HG03060 (cell line): ENCODE data around the gene CHN2.

Experiments used
- ATAC-seq: cut with Tn5 transposase; IDR thresholded peaks from one replicate; pipeline ENCODE4 v1.9.1; 2021; ENCODE audit warnings: low read depth, moderate number of reproducible peaks; ENCODE audit not compliant: unreplicated experiment

Gene CHN2

DNA sequence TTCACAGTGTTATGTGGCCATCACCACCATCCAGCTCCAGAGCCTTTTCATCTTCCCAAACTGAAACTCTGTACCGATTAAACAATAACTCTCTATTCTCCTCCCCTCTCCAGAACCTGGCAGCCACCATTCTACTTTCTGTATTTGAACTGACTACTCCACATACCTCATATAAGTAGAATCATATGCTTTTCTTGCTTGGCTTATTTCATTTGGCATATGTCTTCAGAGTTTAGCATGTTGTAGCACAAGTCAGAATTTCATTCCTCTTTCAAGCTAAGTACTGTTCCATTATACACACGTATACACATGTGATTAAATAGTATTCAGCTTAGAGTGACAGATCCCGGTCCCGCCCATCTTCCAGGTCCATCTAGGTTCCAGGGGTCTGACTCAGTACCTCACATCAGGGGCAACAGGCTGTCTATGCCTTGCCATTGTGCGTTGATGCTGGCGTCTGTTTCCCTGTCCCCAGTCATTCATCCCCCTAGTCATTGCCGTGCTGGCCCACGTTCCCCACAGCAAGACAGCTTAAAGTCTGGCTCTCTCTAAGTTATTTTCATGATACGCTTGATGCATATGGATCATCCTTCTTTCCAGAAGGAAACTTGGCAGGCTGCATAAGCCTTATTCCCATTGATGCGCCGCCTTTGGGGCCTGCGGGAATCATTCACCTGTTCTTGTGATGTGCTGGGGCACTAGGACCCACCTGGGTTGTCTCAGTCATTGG is 108.3 kb downstream of the CHN2 start:
- no peak for ATAC-seq

DNA sequence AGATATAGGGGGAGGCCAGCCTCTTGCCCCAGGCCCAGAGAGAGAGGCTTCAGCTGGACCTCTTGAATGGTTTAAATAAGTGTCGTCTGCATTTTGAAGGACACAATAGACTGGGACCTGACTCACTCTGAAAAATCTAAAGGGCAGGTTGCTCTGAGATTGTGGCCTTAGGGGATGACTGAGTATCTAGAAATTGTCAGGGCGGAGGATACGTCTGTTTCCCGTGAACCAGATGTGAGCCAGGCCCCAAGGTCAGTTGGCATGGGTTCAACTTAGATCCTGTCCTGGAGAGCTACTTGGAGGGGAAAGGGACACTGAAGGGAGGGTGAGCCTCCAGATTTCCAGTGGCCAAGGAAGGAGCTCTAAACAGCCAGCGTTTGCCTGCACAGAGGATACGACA is 110.2 kb downstream of the CHN2 start:
- ATAC-seq = no peak

GRCh38 chr7:29306319-29306991 is 111.9 kb downstream of the CHN2 start:
- no peak for ATAC-seq

- ATAC-seq = no peak
Measured at GRCh38 chr7:29308424-29308823, 113.8 kb downstream of the CHN2 start.

DNA sequence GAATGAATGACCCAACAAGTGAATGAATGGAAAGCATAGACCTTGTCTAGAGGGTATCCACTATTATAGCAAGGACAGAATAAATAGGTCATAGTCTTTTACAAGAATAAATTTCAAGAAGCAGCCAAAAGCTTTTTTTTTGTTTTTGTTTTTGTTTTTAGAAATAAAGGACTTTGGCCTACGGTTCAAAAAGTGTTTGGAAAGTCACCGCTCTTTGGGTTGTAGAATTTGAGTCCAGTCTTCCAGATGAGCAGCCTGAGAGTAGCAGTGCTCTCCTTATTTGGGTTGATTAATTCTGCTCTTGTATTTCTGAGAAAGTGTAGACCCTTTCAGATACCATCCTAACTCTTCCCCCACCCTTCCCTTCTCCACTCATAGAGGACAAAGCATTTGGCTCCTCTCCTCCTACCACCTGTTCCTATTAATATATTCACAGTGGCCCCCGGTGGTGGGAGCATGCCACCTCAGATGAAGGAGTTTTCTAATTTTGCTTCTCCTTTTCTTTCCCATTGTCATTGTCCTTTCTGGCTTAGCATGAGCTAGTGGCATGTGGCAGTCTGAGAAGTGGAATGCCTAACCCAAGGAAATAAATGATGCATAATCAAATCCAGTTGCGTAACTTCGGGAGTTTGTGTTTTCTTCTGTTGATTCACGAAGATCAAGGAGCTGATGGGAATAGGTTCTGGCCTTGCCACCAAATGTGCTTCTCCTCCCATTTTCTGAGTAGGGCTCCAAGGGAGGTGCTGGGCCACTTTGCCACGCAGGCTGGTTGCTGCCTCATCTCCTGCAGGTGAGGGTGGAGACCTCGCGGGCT is 114.7 kb downstream of the CHN2 start:
- ATAC-seq = no peak

DNA sequence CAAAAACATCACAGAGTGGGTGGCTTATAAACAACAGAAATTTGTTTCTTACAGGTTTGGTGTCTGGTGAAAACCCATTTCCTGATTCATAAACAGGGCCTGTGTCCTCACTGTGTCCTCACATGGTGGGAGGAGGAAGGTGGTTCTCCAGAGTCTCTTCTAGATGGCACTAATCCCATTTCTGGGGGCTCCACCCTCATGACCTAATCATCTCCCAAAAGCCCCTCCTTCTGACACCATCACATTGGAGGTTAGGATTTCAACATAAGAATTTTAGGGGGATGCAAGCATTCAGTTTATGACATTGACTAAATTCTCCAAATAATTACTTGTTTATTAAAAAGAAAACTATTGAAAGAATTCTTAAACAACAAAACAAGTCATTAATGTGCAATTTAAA is 116.0 kb downstream of the CHN2 start:
- no peak for ATAC-seq

DNA sequence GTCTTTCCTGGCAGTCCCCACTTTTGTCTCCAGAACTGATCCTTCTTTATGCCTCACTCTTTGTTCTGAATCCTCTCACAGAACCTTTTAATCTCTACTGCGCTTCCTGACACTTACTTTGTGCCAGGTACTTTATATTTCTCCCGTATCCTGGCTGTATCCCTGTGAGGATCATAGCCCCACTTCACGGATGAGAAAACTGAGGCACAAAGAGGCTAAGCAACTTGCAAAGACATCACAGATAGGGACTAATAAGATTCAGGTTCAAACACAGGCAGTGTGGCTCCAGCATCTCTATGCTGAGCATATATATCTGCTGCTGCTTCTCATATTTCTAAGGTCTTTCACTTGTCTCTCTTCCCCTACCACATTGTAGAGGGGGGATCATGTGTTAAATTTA is 116.7 kb downstream of the CHN2 start:
- no peak for ATAC-seq

GRCh38 chr7:29314148-29314547 is 119.6 kb downstream of the CHN2 start:
- ATAC-seq = no peak

DNA sequence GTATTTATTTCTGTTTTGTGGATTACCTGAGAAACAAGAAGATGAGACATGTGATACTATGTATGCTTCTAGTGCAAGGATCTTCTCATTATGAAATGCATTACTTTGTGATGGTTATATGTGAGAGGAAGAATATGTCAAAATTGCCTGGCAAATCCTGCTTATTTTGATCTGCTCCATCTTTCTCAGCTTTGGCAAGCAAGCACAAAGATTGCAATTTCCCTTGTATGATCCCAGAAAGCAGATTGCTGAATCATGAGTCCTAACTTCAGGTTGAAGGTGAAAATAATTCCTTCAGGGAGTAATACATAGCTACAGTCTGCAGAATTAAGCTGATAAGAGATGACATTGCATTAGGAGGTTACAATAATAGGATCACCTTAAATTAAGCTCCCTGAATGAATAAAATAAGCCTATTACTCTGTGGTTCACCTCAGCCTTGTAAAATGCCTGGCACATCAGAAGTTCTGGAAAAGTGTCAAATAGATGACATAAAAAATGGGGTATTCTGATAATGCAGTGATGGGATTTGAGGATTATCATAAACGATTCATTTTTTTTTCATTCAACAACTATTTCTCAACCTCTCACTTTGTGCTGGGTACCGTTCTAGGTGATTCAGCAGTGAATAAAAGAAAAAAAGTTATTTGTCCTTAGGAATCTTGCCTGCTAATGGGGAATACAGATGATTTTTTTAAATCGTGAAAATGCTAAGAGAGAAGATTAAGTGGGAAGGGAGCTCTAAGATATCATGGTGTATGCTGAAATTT is 120.7 kb downstream of the CHN2 start:
- no peak for ATAC-seq

GRCh38 chr7:29315892-29316270 is 121.3 kb downstream of the CHN2 start:
- ATAC-seq = no peak

- ATAC-seq = no peak
Measured at GRCh38 chr7:29316926-29317325, 122.4 kb downstream of the CHN2 start.

GRCh38 chr7:29318853-29319718 is 124.5 kb downstream of the CHN2 start:
- ATAC-seq = no peak

- ATAC-seq = peak; percentile 52
Measured at GRCh38 chr7:29319719-29320521, 125.3 kb downstream of the CHN2 start.

- no peak for ATAC-seq
Measured at GRCh38 chr7:29320577-29320976, 126.0 kb downstream of the CHN2 start.

- no peak for ATAC-seq
Measured at GRCh38 chr7:29322023-29322712, 127.6 kb downstream of the CHN2 start.

GRCh38 chr7:29325476-29325875 is 130.9 kb downstream of the CHN2 start:
- ATAC-seq = no peak

DNA sequence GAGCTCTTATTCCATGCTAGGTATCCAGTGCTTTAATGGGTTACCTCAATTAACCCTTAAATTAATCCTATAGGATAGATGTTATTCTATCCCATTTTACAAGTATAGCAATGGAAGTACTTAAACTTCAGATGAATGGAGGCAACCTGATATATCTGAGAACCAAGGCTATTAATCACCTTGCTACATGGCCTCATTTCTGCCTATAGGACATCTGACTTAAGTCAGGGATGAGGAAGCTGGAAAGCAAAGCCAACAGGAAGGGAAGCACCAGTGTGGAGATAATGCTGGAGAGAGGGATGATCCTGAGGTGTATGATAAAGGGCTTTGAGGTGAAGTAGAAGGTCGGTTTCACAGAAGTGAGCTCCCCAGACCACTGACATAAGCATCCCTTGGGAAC is 132.3 kb downstream of the CHN2 start:
- no peak for ATAC-seq

DNA sequence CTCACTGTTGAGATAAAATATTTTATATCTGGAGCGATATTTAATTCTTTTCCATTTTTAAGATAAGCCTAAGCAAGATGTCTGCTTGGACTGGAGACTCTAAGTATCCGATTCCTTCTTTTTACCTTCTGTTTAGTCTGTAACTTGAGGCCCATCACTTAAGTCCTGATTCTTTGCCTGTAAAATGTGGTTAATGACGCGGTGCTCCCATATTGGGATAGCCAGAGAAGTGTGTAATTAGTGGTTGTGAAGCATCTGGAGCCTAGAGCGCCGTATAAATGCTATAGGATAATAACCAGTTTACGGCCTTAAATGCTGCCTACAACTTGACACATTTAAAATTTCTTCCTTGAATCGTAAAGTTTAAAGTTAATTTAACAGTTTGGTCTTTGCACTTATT is 132.9 kb downstream of the CHN2 start:
- ATAC-seq = no peak
